Stimulated activated CD8-positive, alpha-beta memory T cell treated with anti-CD3 and anti-CD28 coated beads, Interleukin-12 subunit alpha, Interleukin-12 subunit beta, amount 100 ng/mL, for 1 hour (primary cell): ENCODE results near the gene USP34.
"Not testable (repeated sequence)": the region's sequence is repeated elsewhere in the genome, so short reads cannot be mapped to it uniquely, and the experiment has no call there.

Experiments
- DNase-seq: peaks from one replicate; pipeline ENCODE4 v3.0.0-alpha.2; 2020; ENCODE audit warnings: low read depth

USP34 gene

DNA sequence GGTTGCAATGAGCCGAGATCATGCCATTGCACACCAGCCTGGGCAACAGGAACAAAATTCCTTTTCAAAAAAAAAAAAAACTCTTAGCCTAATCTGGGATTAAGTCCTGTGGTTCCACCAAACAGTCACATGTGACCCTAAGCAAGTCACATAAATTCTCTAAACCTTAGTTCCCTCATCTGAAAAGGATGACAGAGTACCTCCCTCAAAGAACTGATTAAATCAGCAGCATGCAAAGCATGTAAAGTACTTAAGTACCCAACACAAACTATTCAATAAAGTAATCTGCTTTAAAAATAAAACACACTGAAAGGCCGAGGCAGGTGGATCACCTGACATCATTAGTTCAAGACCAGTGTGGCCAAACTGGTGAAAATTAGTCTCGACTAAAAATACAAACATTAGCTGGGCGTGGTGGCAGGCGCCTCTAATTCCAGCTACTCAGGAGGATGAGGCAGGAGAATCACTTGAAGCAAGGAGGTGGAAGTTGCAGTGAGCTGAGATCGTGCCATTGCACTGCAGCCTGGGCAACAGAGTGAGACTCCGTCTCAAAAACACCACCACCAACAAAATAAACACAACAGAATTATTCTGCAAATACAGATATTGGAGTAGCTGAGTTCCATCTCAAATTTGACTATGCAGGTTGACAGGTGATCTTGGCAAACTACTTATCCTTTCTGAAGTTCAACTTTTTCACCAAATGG is 7.0 kb downstream of the USP34 start:
- no peak for DNase-seq

DNA sequence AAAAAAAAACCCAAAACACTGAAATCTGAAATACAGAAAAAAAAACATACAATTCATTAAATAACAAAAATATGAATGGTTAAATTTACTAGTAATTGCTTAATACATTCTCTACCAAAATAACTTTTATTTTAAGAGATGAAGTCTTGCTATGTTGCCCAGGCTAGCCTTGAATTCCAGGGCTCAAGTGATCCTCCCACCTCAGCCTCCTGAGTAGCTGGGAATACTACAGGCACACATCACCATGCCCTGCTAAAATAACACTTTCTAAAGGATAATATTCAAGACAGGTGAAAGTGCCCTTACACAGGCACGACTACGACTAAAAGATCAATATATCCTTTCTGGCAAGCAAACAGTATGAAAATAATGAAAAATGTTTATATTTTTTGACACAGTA is 9.5 kb downstream of the USP34 start:
- DNase-seq: no peak

DNA sequence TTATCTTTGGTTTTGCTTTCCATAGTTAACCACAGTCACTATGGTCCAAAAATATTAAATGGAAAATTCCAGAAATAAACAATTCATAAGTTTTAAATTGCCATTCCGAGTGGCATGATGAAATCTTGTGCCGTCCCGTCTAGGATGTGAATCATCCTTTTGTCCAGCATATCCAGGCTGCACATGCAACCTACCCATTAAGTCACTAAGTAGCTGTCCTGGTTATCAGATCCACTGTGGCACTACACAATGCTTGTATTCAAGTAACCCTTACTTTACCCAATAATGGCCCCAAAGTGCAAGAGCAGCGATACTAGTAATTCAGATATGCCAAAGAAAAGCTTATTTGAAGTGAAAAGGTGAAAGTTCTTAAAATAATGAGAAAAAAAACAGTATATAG is 10.7 kb downstream of the USP34 start:
- DNase-seq: no peak

DNA sequence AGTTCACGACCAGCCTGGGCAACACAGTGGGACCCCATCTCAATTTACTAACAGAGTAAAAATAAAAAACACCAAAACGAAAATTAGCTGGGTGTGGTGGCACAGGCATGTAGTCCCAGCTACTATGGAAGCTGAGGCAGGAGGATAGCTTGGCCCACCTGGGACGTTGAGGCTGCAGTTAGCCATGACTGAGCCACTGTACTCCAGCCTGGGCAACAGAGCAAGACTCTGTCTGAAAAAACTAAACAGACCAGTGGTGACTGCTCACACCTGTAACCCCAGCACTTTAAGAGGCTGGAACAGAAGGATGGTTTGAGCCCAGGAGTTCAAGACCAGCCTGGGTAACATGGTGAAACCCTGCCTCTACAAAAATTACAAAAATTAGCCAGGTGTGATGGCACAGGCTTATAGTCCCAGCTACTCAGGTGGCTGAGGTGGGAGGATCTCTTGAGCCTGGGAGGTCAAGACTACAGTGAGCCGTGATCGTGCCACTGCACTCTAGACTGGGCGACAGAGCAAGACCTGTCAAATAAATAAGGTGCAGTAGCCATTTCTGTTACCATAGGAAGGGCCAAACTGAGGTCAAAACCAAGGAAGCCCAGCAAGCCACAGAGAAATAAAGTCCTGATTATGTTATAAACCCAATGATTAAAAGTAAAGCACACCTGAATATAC is 14.0 kb downstream of the USP34 start:
- no peak for DNase-seq

DNA sequence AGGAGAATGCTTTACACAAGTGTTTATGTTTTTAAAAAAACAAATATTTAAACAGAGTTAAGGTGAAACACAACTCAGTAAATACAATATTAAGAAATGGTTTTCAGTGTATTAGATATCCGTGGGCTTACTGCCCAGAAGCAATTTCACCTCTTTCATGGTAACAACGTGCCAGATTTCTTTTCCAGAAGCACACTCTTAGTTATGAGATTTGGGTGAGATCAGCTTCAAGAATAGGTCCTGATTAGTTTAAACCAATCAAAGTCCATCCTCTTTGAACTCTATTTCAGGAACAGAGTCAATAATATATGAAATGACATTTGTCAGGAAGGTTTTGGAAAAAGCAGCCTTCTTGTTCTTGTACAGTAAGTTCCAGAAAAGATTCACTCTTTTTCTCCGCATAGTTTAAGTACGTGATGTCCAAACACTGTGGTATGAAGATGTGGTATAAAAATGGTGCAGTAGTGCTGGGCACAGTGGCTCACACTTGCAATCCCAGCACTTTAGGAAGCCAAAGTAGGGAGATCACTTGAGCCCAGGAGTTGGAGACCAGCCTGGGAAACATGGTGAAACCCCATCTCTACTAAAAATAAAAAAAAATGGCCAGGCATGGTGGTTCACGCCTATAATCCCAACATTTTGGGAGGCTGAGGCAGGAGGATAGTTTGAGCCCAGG is 14.7 kb downstream of the USP34 start:
- DNase-seq: no peak

DNA sequence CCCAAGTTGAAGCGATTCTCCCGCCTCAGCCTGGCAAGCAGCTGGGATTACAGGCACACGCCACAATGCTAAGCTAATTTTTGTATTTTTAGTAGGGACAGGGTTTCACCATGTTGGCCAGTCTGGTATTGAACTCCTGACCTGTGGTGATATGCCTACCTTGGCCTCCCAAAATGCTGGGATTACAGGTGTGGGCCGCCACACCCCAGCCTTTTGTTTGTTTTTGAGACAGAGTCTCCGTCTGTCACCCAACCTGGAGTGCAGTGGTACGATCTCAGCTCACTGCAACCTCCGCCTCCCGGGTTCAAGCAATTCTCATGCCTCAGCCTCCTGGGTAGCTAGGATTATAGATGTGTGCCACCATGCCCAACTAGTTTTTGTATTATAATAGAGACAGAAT is 15.9 kb downstream of the USP34 start:
- DNase-seq: not testable (repeated sequence)

DNA sequence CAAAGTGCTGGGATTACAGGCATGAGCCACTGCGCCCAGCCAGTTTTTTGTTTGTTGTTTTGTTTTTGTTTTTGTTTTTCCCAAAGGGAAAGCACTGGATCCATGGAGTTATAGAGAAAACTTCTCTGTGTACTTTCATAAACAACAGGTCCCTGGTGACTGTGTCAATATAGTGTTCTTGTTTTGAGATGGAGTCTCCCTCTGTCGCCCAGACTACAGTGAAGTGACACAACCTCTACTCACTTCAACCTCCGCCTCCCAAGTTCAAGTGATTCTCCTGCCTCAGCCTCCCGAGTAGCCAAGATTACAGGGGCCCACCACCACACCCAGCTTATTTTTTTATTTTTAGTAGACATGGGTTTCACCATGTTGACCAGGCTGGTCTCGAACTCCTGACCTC is 16.5 kb downstream of the USP34 start:
- DNase-seq: no peak

DNA sequence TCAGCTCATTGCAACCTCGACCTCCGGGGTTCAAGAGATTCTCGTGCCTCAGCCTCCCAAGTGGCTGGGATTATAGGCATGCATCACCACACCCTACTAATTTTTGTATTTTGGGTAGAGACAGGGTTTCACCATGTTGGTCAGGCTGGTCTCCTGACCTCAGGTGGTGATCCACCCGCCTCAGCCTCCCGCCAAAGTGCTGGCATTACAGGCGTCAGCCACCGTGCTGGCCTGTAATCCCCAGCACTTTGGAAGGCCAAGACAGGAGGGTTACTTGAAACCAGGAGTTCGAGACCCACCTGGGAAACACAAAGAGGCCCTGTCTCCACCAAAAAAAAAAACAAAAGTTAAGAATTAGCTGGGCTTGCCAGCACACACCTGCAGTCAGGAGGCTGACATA is 18.5 kb downstream of the USP34 start:
- DNase-seq: no peak

DNA sequence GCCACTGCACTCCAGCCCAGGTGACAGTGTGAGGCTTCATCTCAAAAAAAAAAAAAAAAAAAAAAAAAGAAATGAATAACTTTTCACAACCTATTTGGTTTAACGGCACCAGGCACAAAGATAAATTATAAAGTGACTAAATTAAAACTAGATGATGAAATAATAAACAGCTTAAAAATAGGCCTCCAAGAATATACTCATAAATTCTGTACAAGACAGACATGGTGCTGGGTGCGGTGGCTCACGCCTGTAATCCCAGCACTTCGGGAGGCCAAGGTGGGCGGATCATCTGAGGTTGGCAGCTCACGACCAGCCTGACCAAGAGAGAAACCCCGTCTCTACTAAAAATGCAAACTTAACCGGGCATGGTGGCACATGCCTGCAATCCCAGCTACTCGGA is 19.7 kb downstream of the USP34 start:
- DNase-seq: no peak

DNA sequence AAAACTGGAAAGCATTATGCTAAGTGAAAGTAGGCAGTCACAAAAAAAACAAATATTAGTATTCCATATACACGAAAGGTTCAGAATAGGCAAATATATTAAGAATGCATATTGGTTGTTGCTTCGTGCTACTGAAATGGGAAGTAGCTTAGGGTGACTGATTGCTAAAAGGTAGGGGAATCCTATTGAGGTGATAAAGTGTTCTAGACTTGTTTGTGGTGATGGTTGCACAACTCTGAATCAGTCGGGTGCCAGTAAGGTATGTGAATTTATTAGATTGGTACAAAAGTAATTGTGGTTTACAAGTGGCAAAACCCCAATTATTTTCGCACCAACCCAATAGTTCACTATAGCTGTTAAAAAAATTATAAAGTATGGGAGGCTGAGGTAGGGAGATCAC is 20.7 kb downstream of the USP34 start:
- no peak for DNase-seq

DNA sequence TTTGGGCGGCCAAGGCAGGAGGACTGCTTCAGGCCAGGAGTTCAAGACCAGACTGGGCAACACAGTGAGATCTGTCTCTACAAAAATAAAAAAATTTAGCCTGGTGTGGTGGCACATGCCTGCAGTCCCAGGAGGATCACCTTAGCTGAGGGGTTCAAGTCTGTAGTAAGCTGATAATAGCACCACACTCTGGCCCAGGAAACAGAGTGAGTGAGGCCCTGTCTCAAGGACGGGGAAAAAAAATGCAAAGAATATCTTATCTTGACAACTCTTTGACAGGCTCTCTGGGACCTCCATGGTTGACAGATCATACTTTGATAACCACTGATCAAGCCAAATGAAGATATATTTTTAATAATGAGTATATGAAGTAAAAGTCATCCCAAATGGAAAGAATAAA is 22.7 kb downstream of the USP34 start:
- no peak for DNase-seq

DNA sequence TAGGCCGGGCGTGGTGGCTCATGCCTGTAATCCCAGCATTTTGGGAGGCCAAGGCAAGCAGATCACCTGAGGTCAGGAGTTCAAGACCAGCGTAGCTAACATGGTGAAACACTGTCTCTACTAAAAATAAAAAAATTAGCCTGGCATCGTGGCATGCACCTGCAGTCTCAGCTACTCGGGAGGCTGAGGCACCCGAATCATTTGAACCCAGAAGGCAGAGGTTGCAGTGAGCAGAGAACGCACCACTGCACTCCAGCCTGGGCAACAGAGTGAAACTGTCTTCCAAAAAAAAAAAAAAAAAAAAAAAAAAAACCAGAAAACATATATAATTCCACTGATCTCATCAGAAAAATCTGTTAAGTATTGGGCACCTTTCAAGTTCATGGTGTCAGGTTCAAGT is 23.9 kb downstream of the USP34 start:
- DNase-seq: not testable (repeated sequence)

DNA sequence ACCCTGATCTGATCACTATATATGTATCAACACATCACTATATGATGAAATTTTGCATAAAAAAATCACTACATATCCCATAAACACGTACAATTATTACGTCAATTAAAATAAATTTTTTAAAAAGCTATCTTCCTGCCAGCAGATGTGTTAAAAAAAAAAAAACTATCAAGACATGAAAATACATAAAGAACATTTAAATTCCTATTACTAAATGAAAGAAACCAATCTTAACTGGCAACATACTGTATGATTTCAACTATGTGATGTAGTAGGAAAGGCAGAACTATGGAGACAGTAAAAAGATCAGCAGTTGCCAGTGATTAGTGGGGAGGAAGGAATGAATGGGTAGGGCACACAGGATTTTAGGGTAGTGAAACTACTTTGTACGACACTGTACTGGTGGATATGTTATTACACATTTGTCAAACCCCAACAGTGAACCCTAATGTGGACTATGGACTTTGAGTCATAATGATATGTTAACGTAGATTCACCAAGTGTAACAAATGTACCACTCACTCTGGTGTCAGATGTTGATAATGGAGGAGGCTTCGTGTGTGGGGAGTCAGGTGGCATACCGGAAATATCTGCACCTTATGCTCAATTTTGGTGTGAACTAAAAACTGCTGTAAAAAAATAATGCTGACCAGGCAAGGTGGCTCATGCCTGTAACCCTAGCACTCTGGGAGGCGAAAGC is 27.4 kb downstream of the USP34 start:
- no peak for DNase-seq

DNA sequence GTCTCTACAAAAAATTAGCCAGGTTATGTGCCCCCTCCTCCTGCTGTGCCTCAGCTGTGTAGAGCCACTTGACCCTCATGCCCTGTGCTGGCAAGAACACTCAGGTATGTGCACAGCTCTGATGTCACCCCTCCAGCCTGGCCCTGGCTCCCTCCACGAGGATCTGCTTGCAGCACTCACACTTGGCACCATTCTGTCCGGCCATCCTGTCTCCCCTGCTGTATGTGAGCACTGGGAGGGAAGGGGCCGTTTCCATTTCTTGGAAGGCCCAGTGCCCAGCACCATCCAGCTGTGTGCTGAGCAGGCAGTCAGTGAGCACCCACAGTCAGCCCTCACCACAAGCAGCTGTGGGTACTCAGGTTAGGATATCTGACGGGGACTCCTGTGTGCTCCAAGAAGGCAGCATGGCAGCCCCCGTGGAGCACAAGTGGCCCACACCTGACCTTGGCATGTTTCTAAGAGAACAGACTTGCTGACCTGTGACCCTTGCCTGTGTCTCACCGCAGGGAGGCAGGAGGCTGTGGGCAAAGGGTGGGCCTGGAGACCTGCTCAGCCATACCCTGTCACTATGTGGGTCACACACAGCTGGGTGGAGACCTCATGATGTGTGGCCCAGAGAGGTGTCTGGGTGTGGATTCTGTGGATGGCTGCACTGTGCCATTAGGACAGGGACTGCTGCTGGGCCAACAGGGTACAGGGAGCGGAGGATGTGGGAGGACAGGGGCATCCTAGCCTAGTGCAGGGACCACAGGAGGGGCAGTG is 31.5 kb downstream of the USP34 start:
- DNase-seq: no peak

DNA sequence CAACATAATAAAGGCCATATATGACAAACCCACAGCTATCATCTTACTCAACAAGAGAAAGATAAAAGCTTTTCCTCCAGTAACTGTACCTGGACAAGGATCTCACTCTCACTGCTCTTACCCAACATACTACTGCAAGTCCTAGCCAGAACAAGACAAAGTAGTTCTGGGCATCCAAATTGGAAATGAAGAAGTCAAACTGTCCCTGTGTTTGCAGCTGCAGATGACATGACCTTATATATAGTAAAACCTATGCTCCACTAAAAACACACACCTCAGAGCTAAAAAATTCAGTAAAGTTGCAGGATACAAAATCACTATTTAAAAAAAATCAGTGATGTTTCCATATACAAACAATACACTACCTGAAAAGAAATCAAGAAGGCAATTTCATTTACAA is 32.2 kb downstream of the USP34 start:
- no peak for DNase-seq

DNA sequence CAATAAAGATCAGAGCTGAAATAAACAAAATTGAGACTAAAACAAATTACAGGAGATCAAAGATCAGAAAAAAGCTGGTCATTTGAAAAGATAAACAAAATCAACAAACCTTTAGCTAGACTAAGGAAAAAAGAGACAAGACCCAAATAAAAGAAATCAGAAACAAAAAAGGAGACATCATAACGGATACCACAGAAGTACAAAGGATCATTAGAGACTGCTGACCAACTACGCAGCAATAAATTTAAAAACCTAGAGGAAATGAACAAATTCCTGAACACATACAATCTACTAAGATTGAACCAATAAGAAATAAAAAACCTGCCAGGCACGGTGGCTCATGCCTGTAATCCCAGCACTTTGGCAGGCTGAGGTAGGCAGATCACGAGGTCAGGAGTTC is 33.7 kb downstream of the USP34 start:
- DNase-seq: no peak

DNA sequence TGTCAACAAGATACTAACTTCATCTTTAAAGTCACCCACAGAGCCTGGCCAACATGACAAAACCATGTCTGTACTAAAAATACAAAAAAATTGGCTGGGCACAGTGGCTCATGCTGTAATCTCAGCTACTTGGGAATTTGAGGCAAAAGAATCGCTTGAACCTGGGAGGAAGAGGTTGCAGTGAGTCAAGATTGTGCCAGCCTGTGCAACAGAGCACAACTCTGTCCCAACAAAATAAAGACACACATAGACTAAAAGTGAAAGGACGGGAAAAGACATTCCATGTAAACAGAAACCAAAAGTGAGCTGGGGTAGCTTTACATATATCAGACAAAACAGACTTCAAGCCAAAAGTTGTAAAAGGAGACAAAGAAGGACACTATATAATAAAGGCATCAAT is 34.8 kb downstream of the USP34 start:
- no peak for DNase-seq

DNA sequence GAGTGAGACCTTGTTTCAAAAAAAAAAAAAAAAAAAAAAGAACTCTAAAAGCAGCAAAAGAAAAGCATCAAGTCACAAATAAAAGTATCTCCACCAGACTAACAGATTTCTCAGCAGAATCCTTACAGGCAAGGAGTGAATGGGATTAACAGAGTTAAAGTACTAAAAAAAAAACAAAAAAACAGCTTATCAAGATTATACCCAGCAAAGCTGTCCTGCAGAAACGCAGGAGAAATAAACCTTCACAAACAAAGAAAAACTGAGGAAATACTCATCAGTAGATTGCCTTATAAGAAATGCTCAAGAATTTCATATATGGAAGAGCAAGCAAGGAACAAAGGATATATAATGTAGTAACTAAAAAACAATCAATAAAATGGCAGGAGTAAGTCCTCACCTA is 35.6 kb downstream of the USP34 start:
- DNase-seq: no peak

DNA sequence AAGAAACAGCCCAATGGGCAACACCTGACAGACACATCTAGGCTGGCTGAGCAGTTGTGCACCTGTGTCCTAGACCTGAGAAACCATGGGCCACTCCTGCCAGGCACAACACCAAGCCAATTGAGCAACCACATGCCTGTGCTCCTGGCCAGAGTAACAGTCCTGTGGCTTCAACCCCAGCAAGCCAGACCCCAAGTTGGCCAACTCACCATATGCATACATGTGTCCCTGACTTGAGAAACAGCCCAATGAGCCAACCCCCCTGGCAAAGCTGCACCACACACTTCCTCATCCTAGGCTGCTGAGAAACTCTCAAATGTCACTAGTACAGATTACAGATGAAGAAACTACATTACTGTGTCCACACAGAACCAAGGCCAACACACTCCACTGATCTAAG is 36.6 kb downstream of the USP34 start:
- DNase-seq: no peak

DNA sequence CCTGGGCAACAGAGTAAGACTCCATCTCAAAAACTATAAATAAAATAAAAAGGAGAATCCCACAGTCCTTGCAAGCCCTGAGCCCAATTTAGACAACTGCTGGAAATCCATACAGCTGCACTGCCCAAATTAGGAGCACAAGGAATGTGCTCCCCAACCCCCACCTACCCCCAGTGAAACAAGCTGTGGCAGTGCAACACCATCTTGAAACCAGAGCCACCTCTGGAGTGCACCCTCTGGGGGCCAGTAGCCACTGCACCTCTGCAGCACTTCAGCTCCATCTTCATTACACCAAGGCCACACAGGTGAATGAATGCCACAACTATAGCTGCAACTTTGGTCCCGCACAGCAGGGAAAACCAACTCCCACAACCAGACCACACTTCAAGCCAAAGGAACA is 37.3 kb downstream of the USP34 start:
- DNase-seq: no peak

DNA sequence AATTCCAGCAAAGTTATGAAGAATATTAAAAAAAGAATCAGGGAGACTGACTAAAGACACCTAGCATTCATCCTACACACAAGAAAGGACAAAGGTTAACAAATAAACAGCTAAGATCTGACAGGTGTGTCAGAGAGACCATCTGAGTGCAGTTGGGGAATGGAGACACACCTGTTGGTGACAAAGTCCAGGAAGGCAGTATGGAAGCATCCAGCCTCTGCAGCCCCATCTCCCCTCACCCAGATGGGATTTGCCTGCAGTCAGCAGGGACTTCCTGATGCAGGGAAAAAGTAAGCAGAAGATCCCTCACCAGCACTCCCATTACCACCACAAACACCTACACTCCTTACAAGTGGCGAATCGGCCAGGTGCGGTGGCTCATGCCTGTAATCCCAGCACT is 37.9 kb downstream of the USP34 start:
- DNase-seq: no peak

DNA sequence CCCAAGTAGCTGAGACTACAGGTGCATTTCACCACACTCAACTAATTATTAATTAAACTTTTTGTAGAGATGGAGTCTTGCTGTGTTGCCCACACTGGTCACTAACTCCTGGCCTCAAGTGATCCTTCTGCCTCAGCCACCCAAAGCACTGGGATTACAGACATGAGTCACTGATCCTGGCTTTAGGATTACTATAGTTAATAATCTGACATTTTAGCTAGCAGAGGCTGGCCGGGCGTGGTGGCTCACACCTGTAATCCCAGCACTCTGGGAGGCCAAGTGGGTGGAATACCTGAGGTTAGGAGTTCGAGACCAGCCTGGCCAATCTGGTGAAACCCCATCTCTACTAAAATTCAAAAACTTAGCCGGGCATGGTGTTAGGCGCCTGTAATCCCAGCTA is 39.5 kb downstream of the USP34 start:
- DNase-seq: no peak
